ENCODE results near the gene MAPKAPK3.

The MAPKAPK3 gene

GRCh38 chr3:50615190-50615589, 1.8 kb upstream of the MAPKAPK3 start:
- peaks cover 42% of the 10 kb centered on the region for H3K27me3 ChIP-seq (ENCODE audit: control insufficient read depth, low read length)
- H3K9me2 ChIP-seq (replicated peaks; ENCODE audit: control insufficient read depth, low read length): no peaks in the 10 kb centered on the region
- H3F3A ChIP-seq (ENCODE audit: control insufficient read depth, insufficient read depth): peaks cover 13% of the 10 kb centered on the region
- peaks cover 12% of the 10 kb centered on the region for H4K20me1 ChIP-seq (ENCODE audit: control insufficient read depth, insufficient read depth, low read depth, low read length)
- H3K4me2 ChIP-seq (ENCODE audit: low read length): no peak overlapping the region
- peaks cover 6% of the 10 kb centered on the region; the same call in 1 of the 2 replicates for H3K79me2 ChIP-seq (ENCODE audit: control insufficient read depth, low read length)
- H3K9me3 ChIP-seq (ENCODE audit: control insufficient read depth, insufficient read depth, low read length): no peaks in the 10 kb centered on the region
- TF ChIP-seq EZH2phosphoT487 (IDR thresholded peaks at IDR 0.05; ENCODE audit: borderline replicate concordance, low read length): no peak
- TF ChIP-seq, protein P1, sequence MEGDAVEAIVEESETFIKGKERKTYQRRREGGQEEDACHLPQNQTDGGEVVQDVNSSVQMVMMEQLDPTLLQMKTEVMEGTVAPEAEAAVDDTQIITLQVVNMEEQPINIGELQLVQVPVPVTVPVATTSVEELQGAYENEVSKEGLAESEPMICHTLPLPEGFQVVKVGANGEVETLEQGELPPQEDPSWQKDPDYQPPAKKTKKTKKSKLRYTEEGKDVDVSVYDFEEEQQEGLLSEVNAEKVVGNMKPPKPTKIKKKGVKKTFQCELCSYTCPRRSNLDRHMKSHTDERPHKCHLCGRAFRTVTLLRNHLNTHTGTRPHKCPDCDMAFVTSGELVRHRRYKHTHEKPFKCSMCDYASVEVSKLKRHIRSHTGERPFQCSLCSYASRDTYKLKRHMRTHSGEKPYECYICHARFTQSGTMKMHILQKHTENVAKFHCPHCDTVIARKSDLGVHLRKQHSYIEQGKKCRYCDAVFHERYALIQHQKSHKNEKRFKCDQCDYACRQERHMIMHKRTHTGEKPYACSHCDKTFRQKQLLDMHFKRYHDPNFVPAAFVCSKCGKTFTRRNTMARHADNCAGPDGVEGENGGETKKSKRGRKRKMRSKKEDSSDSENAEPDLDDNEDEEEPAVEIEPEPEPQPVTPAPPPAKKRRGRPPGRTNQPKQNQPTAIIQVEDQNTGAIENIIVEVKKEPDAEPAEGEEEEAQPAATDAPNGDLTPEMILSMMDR (IDR thresholded peaks at IDR 0.05; ENCODE audit: low read depth, low read length, poor library complexity, severe bottlenecking): no peak
- H3K36me3 ChIP-seq (ENCODE audit: control insufficient read depth, low read length): no peaks in the 10 kb centered on the region
- H3K4me1 ChIP-seq (ENCODE audit: control insufficient read depth, low read length): peaks cover 36% of the 10 kb centered on the region
- no peak overlapping the region for H3K4me3 ChIP-seq (ENCODE audit: low read length)
- no peak overlapping the region for H3K27ac ChIP-seq (ENCODE audit: low read depth, low read length)

DNA sequence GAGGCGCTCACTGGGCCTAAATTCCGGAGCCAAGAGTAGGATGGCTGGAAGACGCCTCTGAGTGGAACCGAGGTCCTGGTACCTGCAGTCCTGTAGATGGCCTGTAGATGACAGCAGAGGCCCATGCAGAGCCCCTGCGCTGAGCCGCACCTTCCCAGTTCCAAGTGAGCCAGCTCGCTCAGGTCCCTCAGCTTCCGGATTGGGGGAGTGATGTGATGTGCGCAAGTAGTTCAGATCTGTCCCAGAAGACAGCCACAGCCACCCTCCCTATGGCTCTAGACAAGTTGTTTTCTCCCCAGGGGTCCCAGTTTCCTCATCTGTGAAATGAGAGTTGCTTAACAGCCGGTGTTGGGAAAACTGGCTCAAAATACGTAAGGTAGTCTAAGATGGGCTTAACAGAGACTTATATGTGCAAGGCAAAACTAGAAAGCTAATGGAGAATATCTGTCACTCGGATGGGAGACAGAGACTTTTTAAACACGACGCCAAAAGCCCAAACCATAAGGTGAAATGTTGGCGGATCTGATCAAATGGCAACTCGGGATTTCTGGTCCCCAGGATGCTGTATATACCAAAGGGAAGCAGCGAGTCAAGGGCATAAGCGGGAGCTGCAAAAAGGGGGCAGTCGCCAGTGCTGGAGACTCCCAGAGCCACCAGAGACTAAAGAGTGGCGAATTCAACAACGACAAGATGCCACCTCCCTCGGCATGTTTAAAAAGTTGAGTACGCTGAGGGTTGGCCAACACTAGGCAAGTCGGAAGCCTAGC, 765 bp upstream of the MAPKAPK3 start:
- H3K27me3 ChIP-seq (ENCODE audit: control insufficient read depth, low read length): peaks cover 32% of the 10 kb centered on the region
- H4K20me1 ChIP-seq (ENCODE audit: control insufficient read depth, insufficient read depth, low read depth, low read length): peaks cover 9% of the 10 kb centered on the region; the same call in 1 of the 2 replicates
- H3K79me2 ChIP-seq (ENCODE audit: control insufficient read depth, low read length): peaks cover 6% of the 10 kb centered on the region; the same call in 1 of the 2 replicates
- no peak overlapping the region for H3K27ac ChIP-seq (ENCODE audit: low read depth, low read length)
- H3K36me3 ChIP-seq (ENCODE audit: control insufficient read depth, low read length): no peaks in the 10 kb centered on the region
- H3K9me3 ChIP-seq (ENCODE audit: control insufficient read depth, insufficient read depth, low read length): no peaks in the 10 kb centered on the region
- H3K4me2 ChIP-seq (ENCODE audit: low read length): peak overlapping the region; percentile 99
- H3F3A ChIP-seq (ENCODE audit: control insufficient read depth, insufficient read depth): peaks cover 13% of the 10 kb centered on the region
- peaks cover 34% of the 10 kb centered on the region for H3K4me1 ChIP-seq (ENCODE audit: control insufficient read depth, low read length)
- TF ChIP-seq, protein P1 (IDR thresholded peaks at IDR 0.05; ENCODE audit: low read depth, low read length, poor library complexity, severe bottlenecking): peak; percentile 95
- no peak for TF ChIP-seq EZH2phosphoT487 (IDR thresholded peaks at IDR 0.05; ENCODE audit: borderline replicate concordance, low read length)
- H3K4me3 ChIP-seq (ENCODE audit: low read length): peak overlapping the region; percentile 78
- no peaks in the 10 kb centered on the region for H3K9me2 ChIP-seq (replicated peaks; ENCODE audit: control insufficient read depth, low read length)

DNA sequence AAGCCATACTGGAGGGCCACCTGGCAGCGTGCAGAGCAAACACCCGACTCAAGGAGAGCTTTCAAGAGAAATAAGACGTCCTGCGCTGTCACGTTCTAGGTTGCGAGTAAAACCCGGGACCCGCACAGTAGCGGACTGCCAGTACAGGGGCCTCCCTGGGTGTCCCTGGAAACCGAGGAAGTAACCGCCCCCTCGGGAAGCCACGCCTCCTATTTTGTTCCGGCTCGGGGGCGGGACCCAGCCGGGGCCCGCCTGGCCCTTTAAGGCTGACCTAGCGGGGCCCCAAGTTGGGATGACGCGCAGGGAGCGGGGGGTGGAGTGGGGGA, 218 bp upstream of the MAPKAPK3 start:
- Histone ChIP-seq H3F3A (ENCODE audit: control insufficient read depth, insufficient read depth) (peaks cover 13% of the 10 kb centered on the region), H3K4me2 (ENCODE audit: low read length) (peak overlapping the region; percentile 99), H3K36me3 (ENCODE audit: control insufficient read depth, low read length) (no peaks in the 10 kb centered on the region), H3K4me3 (ENCODE audit: low read length) (peak overlapping the region; percentile 78), H4K20me1 (ENCODE audit: control insufficient read depth, insufficient read depth, low read depth, low read length) (peaks cover 5% of the 10 kb centered on the region; the same call in 1 of the 2 replicates), H3K9me3 (ENCODE audit: control insufficient read depth, insufficient read depth, low read length) (no peaks in the 10 kb centered on the region), H3K79me2 (ENCODE audit: control insufficient read depth, low read length) (peaks cover 6% of the 10 kb centered on the region; the same call in 1 of the 2 replicates), H3K4me1 (ENCODE audit: control insufficient read depth, low read length) (peaks cover 29% of the 10 kb centered on the region), H3K27me3 (ENCODE audit: control insufficient read depth, low read length) (peaks cover 26% of the 10 kb centered on the region), H3K9me2 (replicated peaks; ENCODE audit: control insufficient read depth, low read length) (no peaks in the 10 kb centered on the region), H3K27ac (ENCODE audit: low read depth, low read length) (no peak overlapping the region)
- TF ChIP-seq, protein P1 (IDR thresholded peaks at IDR 0.05; ENCODE audit: low read depth, low read length, poor library complexity, severe bottlenecking): no peak
- no peak for TF ChIP-seq EZH2phosphoT487 (IDR thresholded peaks at IDR 0.05; ENCODE audit: borderline replicate concordance, low read length)

All from DOHH2 (cell line).